CD4-positive, alpha-beta T cell treated with Interleukin-17A for 1 hour (primary cell): Measurements from ENCODE around the gene PAOX.
"Not testable (repeated sequence)": the region's sequence is repeated elsewhere in the genome, so short reads cannot be mapped to it uniquely, and the experiment has no call there.

Source experiments
- DNase-seq: peaks from one replicate; pipeline ENCODE4 v3.0.0-alpha.2; 2020

PAOX gene

DNA sequence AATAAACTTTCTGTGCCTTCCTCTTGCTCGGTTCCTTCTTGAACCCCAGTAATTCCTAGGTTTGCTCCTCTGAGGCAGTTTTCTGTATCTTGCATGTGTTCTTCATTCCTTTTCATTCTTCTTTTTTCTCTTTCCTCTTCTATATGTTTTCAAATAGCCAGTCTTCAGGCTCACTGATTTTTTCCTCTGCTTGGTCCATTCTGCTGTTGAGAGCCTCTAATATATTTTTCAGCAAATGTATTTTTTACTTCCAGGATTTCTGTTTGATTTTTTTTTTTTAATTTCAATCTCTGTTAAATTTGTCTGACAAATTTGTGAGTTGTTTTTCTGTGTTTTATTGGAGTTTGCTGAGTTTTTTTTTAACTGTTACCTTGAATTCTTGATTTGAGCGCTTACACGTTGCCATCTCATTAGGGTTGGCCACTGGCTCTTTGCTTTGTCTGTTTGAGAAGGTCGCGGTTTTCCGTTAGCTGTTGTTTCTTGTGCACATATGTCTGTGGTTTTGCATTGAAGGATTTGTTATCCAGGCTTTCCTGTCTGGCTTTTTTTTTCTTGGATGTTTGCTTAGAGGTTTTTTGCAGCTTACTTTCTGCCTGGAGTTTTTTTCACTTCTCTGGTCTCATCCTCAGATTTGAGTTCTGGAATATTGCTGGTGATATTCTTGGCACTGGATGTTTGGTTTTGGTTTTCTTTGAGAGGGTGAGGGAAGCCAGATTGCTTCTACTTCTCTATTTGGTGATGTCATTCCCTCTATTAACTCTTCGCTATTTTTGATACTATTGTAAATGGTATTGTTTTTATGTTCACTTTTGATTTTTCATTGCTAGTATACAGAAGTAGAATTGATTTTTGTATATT, 32.7 kb downstream of the PAOX start:
- no peak for DNase-seq

DNA sequence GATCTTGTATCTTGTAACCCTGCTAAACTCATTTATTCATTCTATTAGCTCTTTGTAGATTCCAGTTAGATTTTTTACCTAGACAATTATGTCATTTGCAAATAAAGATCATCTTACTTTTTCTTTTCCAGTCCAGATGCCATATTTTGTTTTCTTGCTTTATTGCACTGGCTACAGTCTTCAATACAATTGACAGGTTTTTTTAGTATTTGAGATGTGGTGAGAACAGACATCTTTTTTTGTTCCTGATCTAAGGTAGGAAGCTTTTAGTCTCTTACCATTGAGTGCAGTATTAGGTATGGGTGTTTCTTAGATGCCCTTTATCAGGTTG, 33.3 kb downstream of the PAOX start:
- no peak for DNase-seq

DNA sequence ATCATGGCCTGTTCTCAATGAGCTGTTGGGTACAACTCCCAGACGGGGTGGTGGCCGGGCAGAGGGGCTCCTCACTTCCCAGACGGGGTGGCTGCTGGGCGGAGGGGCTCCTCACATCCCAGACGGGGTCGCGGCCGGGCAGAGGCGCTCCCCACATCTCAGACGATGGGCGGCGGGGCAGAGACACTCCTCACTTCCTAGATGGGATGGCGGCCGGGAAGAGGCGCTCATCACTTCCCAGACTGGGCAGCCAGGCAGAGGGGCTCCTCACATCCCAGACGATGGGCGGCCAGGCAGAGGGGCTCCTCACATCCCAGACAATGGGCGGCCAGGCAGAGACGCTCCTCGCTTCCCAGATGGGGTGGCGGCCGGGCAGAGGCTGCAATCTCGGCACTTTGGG, 35.3 kb downstream of the PAOX start:
- DNase-seq: not testable (repeated sequence)

DNA sequence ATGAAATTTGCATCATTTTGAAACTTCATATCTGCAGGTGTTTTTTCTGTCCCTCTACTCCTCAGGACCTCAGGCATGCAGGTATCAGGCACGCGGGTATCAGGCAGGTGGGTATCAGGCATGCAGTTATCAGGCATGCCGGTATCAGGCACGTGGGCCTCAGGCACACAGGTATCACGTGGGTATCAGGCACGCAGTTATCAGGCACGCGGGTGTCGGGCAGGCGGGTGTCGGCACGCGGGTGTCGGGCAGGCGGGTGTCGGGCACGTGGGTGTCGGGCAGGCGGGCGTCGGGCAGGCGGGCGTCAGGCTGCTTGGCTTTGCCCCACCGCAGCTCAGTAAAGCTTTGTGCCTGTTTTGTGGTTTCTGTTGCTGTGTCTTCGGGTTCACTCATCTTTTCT, 36.7 kb downstream of the PAOX start:
- no peak for DNase-seq

DNA sequence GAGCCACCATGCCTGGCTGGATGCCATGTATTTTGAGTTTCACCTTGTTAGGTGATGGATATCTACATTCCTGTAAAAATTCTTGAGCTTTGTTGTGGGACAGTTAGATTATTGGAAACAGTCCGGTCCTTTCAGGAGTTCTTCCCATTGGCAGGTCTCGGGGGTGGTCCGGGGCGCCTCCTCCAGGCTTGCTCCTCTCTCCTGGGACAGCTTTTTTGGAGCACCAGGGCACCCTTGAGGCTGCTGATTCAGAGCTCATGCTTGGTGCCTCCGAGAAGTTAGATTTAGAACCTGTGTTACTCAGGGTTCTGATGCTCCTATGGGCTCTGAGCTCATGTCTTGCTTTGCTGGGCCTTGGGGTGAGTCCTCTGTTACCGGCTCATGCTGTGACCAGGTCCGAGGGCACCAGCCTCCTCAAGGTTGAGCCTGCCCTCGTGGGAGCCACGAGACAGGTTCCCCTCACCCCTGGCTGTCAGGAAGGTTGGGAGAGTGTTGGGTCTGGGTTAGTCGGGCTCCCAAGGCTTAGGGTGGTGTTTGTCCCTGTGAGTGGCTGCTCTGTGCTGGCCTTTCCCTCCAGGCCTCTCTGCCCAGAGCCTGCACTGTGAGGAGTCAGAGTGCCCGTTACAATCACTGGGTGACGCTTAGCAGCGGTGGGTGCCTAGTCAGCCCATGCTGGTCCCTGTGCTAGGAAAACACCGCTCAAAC, 39.4 kb downstream of the PAOX start:
- DNase-seq: no peak

DNA sequence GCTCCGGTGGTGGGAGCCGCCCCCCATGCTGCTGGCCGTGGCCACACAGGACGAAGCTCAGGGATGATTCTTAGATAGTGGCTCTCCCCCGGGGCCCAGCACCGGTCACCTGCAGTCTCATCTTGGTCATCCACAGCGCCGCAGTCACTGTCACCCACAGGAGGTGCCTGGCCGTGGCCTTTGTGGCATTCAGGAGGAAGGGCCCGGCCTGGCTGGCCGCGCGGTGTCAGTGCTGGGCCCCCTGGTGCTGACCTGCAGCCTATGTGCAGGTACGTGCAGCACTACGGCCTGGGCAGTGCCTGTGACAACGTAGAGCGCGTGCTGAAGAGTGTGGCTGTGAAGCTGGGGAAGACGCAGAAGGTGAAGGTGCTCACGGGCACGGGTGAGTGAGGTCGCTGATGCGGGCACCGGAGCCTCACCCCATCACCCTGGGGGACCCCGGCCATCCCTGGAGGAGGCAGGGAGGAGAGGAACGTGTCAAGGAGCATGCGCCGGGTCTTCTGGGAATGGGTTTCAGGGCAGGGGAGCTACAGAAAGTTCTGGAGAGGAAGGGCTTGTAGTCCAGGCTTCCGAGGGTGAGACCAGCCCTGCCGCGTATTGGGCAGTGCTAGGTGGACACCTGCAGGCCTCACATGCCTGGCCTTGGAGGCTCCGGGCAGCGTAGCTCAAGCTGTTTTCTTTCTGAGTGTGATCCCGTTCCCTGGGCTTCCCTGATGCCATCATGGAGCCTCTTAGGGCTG, 40.3 kb downstream of the PAOX start:
- DNase-seq: no peak

DNA sequence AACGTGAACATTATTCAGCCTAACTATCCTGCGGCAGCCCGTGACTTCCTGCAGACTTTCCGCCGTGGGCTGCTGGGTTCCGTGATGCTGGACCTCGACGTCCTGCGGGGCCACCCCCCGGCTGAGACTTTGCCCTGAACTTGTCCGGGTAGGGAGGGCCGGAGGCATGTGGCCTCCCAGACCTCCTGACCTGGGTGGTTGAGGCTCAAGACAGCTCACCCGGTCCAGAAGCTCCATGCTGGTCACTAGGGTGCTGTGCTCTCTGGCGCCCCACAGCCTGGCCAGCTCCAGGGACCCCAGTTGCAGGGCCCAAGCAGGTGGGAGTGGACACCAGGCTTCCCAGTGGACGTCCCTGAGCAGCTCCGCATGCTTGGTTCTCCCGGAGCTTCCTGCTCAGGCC, 41.0 kb downstream of the PAOX start:
- no peak for DNase-seq

DNA sequence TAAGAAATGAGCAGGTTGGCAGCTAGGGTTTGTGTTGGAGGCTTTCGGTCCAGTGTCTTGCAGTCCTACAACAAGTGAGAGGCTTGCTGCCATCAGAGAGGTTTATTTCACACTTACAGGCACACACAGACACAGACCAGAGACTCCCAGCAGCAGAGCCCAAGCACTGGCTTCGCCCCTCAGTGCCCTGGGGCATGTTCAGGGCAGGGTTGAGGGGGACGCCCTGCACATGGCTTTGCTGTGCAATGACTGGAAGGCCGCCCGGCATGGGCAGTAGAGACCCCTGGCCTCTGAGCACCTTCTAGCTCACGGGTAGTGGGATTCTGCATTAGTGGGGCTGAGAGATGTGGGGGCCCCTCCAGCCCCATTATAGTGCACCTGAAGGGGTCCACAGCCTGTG, 41.5 kb downstream of the PAOX start:
- DNase-seq: no peak

DNA sequence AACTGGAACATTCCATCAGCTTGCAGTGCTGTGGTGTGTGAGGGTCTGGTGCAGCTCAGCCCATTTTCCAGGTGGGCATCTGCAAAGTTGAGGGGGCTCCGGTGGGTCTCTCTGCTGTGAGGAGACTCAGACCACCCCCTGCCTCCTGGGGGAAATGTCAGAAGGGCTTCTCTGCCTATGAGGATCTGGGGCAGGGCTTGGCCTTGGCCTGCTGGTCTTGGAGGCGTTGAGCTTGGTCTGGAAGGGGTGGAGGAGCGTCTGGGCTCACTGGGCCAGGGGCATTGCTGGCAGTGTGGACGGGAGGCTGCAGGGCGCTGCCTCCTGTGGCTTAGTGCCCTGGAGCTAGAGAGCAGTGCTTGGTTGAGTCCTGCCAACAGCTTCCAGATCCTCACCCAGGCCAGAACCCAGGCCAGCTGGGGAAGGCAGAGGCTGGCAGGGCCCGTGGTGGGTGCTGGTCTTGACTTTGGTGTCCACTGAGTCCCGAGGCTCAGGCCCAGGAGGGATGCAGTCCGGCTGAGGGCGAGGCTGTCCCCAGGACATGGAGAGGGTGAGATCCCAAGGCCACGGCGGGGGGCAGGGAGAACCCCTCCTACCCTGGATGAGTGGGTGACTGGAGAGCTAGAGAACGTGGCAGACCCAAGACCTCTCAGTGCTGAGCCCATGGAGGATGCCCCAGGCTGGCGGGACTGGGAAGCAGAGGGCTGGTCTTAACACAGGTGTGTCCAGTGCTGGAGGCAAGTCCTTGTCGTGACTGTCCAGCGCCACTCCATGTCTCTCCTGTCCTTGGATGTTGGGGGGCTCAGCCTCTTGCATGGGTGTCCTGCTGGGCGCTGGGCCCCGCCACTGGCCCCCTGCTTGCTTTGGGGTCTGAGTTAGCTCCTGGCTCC, 42.5 kb downstream of the PAOX start:
- DNase-seq: no peak

DNA sequence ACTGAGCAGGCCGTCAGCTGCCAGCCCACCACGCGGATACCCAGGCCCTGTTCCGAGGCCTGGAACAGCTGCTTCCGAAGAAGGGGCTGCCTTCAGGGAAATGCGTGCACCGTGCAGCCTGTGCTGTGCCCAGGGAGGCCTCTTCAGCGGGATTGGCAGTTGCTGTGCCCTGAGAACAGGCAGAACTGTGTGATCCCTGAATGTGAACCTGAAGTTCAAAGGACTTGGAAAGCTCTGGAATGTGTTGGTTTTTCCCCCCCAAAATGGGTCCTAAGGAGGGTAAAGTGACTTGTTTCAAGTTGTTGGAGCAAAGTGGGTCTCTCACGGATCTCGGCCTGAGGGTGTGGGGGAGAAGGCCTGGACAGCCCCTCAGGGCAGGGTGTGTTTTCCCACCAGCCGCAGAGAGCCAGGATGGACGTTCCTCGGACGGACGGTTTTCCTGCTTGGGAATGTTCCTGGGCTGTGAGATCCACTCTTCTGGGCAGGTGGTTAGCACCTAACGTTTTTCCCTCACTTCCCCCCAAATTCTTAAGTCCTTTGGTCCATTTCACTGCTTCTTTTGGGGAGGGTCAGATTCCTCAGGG, 43.3 kb downstream of the PAOX start:
- DNase-seq: no peak

DNA sequence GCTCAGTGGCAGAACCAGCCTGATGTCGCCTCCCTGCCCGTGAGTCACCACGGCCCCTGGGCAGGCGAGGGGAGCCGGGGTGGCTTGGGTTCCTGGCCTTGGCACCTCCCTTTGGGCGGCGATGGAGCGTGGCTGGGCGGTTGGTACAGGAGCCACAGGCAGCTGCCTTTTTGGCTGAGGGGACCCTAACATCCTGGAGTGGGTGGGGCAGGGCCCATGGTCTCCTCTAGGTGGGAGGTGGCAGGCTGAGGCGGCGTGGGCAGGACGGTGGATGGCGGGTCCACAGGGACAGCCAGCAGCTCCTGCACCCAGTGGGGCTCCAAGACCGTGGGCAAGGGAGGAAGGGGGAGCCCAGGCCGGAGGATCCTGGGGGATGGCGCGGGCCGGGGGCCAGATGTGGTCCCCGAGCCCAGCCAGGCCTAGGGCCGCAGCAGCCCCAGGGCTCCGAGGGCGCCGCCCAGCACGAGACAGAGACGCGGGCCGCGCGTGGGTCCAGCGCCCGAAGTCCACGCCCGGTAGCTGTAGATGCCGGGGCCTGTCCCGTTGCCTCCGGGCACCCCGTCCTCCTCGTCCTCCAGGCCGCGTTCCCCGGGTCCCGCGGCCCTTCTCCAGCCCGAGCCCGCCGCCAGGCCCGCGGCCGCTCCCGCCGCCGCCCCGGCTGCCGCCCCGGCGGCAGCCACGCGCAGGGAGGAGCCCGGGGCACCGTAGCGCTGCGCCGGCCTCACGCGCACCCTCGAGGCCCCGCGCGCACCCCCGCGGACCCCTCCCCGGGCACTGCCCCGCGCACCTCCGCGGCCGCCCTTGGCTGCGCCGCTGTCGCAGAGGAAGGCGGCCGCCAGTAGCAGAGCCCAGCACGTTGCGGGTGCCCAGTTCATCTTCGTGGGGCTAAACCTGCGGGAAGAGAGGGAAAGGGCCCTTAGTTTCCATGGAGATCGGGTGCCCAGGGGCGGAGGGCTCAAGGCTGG, 44.0 kb downstream of the PAOX start:
- no peak for DNase-seq

DNA sequence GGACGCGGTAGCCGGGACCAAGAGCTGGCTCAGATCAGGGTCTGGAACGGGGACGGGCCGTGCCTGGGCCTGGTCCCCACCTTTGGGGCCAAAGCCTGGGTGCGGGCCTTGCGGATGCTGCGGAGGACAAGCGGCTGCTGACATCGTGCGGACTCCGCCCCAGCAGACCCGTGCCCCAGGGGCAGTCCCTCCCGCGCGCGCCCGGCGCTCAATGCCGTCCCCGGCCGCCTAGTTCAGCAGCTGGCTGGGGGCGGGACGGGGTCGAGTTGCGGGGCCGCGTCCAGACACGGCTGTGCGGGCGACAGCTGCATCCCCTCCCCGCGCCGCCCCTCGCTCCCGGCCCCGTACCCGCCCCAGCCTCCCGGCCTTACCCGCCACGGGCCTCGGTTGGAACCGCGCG, 45.0 kb downstream of the PAOX start:
- DNase-seq: not testable (repeated sequence)

DNA sequence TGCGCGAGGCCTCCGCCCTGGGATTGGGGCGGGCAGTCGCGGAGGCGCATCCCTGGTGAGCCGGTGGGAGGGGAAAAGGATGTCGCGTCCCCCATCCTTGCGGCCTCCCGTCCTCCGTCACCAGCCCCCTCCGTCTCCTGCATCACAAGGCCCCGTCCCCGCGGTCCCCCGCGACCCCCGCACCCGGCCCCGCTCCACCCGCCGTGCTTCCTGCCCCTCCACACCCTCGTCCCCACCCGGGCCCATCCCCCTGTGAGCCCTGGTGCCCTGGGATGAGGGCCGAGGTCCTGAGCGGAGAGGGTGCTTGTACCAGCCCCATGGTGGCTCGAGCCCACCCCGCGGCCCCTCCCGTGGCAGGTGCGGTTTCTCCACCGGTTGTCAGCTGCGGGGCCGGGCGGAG, 45.5 kb downstream of the PAOX start, which contains the start of gene SPRN:
SPRN (minus strand) TSS at position 25 of the 400 bp plus-strand sequence. CDS start 944 bp downstream, outside the sequence.
- DNase-seq: not testable (repeated sequence)

DNA sequence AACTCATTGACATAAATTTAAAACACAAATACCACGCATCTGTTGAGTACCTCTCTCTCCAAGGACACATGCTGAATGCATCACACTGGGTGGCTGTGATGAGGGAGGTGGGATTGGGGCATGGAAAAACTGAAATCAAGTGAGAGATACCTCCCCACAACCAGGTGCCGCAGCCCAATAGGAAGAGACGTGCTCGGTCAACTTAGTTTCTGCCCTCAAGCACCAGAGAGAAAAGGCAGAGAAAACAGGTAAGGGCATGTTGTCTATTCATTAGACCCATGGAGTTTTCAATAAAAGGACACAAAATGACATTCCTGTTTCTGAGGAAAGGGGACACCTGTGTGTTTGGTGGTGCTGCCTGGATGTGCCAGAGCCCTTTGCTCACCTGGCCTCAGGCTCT, 50.5 kb downstream of the PAOX start:
- DNase-seq: not testable (repeated sequence)

DNA sequence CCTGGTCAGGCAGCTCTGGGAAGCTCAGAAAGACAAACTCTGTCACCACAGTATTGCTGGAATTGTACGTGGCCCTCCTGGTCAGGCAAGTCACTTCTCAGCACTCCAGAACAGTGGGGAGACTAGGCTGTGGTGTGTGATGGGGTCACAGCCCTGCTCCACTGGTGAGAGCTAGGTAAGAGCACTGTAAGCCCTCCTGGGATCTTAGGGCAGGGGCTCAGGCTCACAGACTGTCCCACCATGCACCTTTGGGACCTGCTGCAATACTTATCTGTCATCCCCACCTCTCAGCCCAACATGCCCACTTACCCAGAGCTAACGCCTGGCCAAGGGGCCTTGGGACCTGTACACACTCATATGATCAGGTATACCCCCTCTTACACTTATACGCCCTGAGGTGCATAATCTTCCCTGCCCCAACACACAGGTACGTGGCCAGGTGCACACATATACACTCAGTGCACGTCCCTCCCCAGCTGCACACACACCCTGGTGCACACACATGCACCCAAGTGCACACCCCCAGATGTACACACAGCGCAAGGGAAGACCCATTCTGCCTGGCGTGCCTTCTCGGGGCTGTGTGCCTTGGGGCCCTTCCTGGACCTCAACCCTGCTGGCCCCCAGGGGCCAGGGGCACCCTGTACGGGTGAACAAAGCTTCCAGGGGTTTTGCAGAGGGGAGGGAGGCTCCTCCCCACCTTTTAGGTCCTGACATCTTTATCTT, 53.0 kb downstream of the PAOX start:
- DNase-seq: not testable (repeated sequence)

DNA sequence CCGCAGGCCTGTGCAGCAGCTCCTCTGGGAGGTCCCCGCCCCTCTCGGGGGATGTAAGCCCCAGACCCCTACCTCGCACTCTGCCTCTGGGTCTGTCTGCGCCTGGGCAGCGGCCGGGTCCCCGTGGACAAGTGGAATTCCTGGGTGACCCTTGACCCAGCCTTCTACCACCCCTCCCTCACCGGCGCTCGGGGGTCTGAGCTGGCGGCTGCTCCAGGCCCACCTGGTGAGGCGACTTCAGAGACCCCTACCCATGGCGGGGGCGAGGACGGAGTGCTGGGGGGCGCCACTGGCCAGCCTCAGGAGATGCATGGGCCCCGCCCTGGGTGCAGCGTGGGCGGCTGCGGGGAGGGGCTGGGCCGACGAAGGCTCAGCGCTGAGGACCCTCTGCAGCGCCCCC, 53.7 kb downstream of the PAOX start:
- not testable (repeated sequence) for DNase-seq

DNA sequence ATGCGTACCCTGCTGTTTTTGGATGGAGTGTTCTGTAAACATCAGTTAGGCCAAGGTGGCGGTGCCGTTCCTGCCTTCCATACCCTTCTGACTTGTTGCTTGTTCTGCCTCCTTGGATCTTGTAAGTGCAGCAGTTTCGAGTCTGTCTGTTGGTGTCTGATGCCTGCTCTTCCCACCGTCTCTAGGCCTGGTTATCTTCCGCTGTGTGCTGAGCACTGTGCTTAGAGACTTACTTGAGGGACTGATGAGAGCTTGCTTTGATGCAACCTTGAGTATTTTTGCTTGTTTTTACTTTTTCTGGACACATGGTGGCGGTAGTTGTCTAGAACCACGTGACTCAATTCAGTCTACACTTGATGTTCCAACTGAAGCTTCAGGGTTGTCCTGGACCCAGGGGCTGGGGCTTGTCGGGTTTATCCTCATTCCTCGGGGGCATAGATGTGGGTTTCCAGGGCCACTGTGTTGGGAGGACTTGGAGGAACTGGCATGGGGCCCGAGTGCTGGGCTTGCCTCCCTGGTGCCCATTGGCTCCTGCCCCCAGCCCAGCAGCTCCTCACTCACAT, 59.7 kb downstream of the PAOX start:
- DNase-seq: peak; percentile 57

DNA sequence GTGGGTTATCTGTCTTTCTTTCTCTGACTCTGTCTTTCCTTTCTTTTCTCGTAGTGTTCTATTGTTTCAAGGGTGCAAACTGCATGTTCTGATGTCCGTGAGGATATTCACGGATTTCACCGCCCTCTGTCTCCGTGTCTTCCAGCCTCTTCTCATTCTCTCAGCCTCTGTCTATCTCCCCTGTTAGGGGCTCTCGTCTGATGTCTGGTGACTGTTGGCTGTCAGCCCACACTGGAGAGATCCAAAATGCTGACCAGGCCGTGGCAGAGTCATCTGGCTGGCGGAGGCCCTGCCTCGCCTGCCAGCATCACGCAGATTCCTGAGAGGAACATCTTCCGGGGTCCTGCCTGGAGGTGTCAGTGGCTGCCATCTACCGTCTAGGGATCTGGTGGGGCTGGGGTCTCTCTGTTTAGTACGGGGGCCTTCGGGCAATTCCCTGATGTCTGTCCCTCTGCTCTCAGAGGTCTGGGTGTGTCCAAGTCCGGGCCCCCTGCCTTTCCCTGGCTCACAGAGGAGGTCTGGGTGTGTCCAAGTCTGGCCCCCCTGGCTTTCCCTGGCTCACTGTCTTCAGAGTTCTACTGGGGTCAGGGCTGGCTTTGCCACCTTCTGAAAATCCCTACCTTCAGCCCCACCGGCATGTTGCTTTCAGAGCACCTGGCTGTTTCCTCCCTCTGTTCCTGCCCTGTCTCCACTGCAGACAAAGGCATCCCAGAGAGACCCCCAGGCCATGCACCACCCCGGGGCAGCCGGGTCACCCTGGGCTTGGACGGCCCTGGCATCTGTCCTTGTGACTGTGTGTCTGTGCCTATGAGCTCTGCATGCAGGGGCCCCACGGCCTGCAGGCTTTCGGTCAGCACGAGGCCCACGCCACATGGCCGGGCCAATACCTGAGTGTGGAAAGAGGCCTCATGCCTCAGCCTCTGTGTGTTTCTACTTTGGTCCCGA, 60.7 kb downstream of the PAOX start:
- DNase-seq: no peak
